Measurements from ENCODE around the gene GLS. TPM values are rescaled to one million over a fixed set of nuclear protein-coding genes. Genes with fewer than 3 reads are reported as not detected.
"Not testable (repeated sequence)": the region's sequence is repeated elsewhere in the genome, so short reads cannot be mapped to it uniquely, and the experiment has no call there.

Gene GLS
- total and polyA plus RNA-seq, 3 experiments from 2014 or later = 50.9 to 222 (median 209) TPM

GRCh38 chr2:190867832-190868231, 12.8 kb upstream of the GLS start:
- H3K27ac Mint-ChIP-seq = no peak overlapping the region
- H3K4me1 ChIP-seq (ENCODE audit: insufficient read depth, low read length) = peaks cover 15% of the 10 kb centered on the region
- H3K9me3 ChIP-seq (ENCODE audit: low read length) = no peaks in the 10 kb centered on the region
- no peaks in the 10 kb centered on the region for H3K27me3 Mint-ChIP-seq
- H3K4me3 Mint-ChIP-seq = no peak overlapping the region
- no peak overlapping the region for H3K4me3 ChIP-seq (ENCODE audit: low read length)
- no peaks in the 10 kb centered on the region for H3K27me3 ChIP-seq (ENCODE audit: insufficient read depth, low read length, poor library complexity, severe bottlenecking)
- CTCF ChIA-PET = interaction anchor here (1.2 to 3.3 kb wide), 3 partner anchors 13 to 18 kb away, joined by 3 to 15 read pairs (median 7); partner anchors contain the start of gene GLS
- POLR2A ChIA-PET = no interaction called here
- peaks cover 1 to 16% (median 8%) of the 10 kb centered on the region in 3 donors for H3K36me3 Mint-ChIP-seq
- H3K36me3 ChIP-seq (ENCODE audit: insufficient read depth, low read length) = no peaks in the 10 kb centered on the region
- no peak for DNase-seq
- H3K27ac ChIP-seq (ENCODE audit: low read depth, low read length) = no peak overlapping the region
- peaks cover 0 to 2% (median 0%) of the 10 kb centered on the region in 5 donors for H3K9me3 Mint-ChIP-seq
- H3K4me1 Mint-ChIP-seq = peaks cover 14 to 17% (median 17%) of the 10 kb centered on the region in 3 donors

- Histone ChIP-seq H3K27me3 (ENCODE audit: insufficient read depth, low read length, poor library complexity, severe bottlenecking) (no peaks in the 10 kb centered on the region), H3K27ac (ENCODE audit: low read depth, low read length) (no peak overlapping the region), H3K4me3 (ENCODE audit: low read length) (no peak overlapping the region), H3K36me3 (ENCODE audit: insufficient read depth, low read length) (no peaks in the 10 kb centered on the region), H3K4me1 (ENCODE audit: insufficient read depth, low read length) (no peaks in the 10 kb centered on the region), H3K9me3 (ENCODE audit: low read length) (no peaks in the 10 kb centered on the region)
- Mint-ChIP-seq H3K4me1 (no peaks in the 10 kb centered on the region), H3K36me3 (peaks cover 1 to 16% (median 8%) of the 10 kb centered on the region in 3 donors), H3K27me3 (no peaks in the 10 kb centered on the region), H3K27ac (no peak overlapping the region), H3K4me3 (peak overlapping the region in 1 of 7 donors; percentile 36), H3K9me3 (peaks cover 0 to 2% (median 0%) of the 10 kb centered on the region in 5 donors)
- ChIA-PET CTCF (interaction anchor here (1.7 to 1.8 kb wide), 2 partner anchors 19 kb away, joined by 4 to 7 read pairs; no protein-coding TSS in a partner anchor), POLR2A (no interaction called here)
- no peak for DNase-seq
Measured at GRCh38 chr2:190869721-190870120, 10.9 kb upstream of the GLS start.

GRCh38 chr2:190873451-190873850, 7.2 kb upstream of the GLS start:
- H3K36me3 Mint-ChIP-seq; H3K36me3 ChIP-seq (ENCODE audit: insufficient read depth, low read length); H3K27me3 ChIP-seq (ENCODE audit: insufficient read depth, low read length, poor library complexity, severe bottlenecking); H3K4me3 ChIP-seq (ENCODE audit: low read length); H3K27ac ChIP-seq (ENCODE audit: low read depth, low read length); H3K9me3 ChIP-seq (ENCODE audit: low read length); DNase-seq; H3K4me3 Mint-ChIP-seq; H3K27ac Mint-ChIP-seq; H3K9me3 Mint-ChIP-seq; H3K27me3 Mint-ChIP-seq: not testable (repeated sequence)
- POLR2A ChIA-PET = interaction anchor here (1.3 kb wide), 1 partner anchor 8 kb away, joined by 4 read pairs; no protein-coding TSS in a partner anchor
- H3K4me1 Mint-ChIP-seq = peaks cover 14 to 28% (median 18%) of the 10 kb centered on the region in 3 donors
- CTCF ChIA-PET = interaction anchor here (1.1 to 1.2 kb wide), 2 partner anchors 14 to 23 kb away, joined by 3 to 5 read pairs; no protein-coding TSS in a partner anchor
- H3K4me1 ChIP-seq (ENCODE audit: insufficient read depth, low read length) = peaks cover 23% of the 10 kb centered on the region

GRCh38 chr2:190875891-190876290, 4.7 kb upstream of the GLS start:
- peaks cover 33% of the 10 kb centered on the region for H3K4me1 ChIP-seq (ENCODE audit: insufficient read depth, low read length)
- Mint-ChIP-seq H3K36me3 (peaks cover 0 to 8% (median 0%) of the 10 kb centered on the region in 3 donors), H3K9me3 (no peaks in the 10 kb centered on the region), H3K27ac (peak overlapping the region; percentile 3 to 91 (median 75)), H3K4me1 (peaks cover 18 to 41% (median 22%) of the 10 kb centered on the region in 3 donors), H3K27me3 (peaks cover 0 to 3% of the 10 kb centered on the region in 2 donors), H3K4me3 (peak overlapping the region; percentile 18 to 71 (median 52))
- H3K27me3 ChIP-seq (ENCODE audit: insufficient read depth, low read length, poor library complexity, severe bottlenecking) = no peaks in the 10 kb centered on the region
- CTCF ChIA-PET = interaction anchor here (1.1 to 2.2 kb wide), 2 partner anchors 25 to 121 kb away, joined by 3 to 17 read pairs; no protein-coding TSS in a partner anchor
- no peak overlapping the region for H3K27ac ChIP-seq (ENCODE audit: low read depth, low read length)
- H3K9me3 ChIP-seq (ENCODE audit: low read length) = no peaks in the 10 kb centered on the region
- POLR2A ChIA-PET = no interaction called here
- peak in 3 of 5 donors; percentile 9 to 43 (median 28) for DNase-seq
- peak overlapping the region; percentile 28 for H3K4me3 ChIP-seq (ENCODE audit: low read length)
- H3K36me3 ChIP-seq (ENCODE audit: insufficient read depth, low read length) = no peaks in the 10 kb centered on the region

- no peak for DNase-seq
- POLR2A ChIA-PET = no interaction called here
Measured at GRCh38 chr2:190876631-190877030, 4.0 kb upstream of the GLS start.

GRCh38 chr2:190877436-190877835, 3.2 kb upstream of the GLS start:
- H3K9me3 ChIP-seq (ENCODE audit: low read length) = no peaks in the 10 kb centered on the region
- no peaks in the 10 kb centered on the region for H3K27me3 ChIP-seq (ENCODE audit: insufficient read depth, low read length, poor library complexity, severe bottlenecking)
- DNase-seq = no peak
- Mint-ChIP-seq H3K4me1 (peaks cover 18 to 41% (median 22%) of the 10 kb centered on the region in 3 donors), H3K27me3 (peaks cover 0 to 6% of the 10 kb centered on the region in 2 donors), H3K4me3 (no peak overlapping the region), H3K36me3 (peaks cover 0 to 16% (median 0%) of the 10 kb centered on the region in 3 donors), H3K9me3 (no peaks in the 10 kb centered on the region), H3K27ac (no peak overlapping the region)
- H3K27ac ChIP-seq (ENCODE audit: low read depth, low read length) = no peak overlapping the region
- H3K36me3 ChIP-seq (ENCODE audit: insufficient read depth, low read length) = no peaks in the 10 kb centered on the region
- CTCF ChIA-PET = interaction anchor here (2.9 kb wide), 1 partner anchor 27 kb away, joined by 21 read pairs; no protein-coding TSS in a partner anchor
- H3K4me3 ChIP-seq (ENCODE audit: low read length) = no peak overlapping the region
- POLR2A ChIA-PET = interaction anchor here (1.0 kb wide), 1 partner anchor 27 kb away, joined by 3 read pairs; no protein-coding TSS in a partner anchor
- peaks cover 33% of the 10 kb centered on the region for H3K4me1 ChIP-seq (ENCODE audit: insufficient read depth, low read length)

More at GRCh38 chr2:190876631-190877030, 4.0 kb upstream of the GLS start:
- Histone ChIP-seq H3K36me3 (ENCODE audit: insufficient read depth, low read length) (no peaks in the 10 kb centered on the region), H3K4me3 (ENCODE audit: low read length) (no peak overlapping the region), H3K27me3 (ENCODE audit: insufficient read depth, low read length, poor library complexity, severe bottlenecking) (no peaks in the 10 kb centered on the region), H3K4me1 (ENCODE audit: insufficient read depth, low read length) (peaks cover 33% of the 10 kb centered on the region), H3K9me3 (ENCODE audit: low read length) (no peaks in the 10 kb centered on the region), H3K27ac (ENCODE audit: low read depth, low read length) (no peak overlapping the region)
- Mint-ChIP-seq H3K27ac (peak overlapping the region in 2 of 8 donors; percentile 38 to 71), H3K4me1 (peaks cover 18 to 41% (median 22%) of the 10 kb centered on the region in 3 donors), H3K4me3 (no peak overlapping the region), H3K9me3 (no peaks in the 10 kb centered on the region), H3K27me3 (peaks cover 0 to 4% of the 10 kb centered on the region in 2 donors), H3K36me3 (peaks cover 0 to 9% (median 0%) of the 10 kb centered on the region in 3 donors)
- CTCF ChIA-PET = interaction anchor here (0.7 to 2.9 kb wide), 3 partner anchors 26 to 134 kb away, joined by 3 to 21 read pairs (median 4); no protein-coding TSS in a partner anchor

DNA sequence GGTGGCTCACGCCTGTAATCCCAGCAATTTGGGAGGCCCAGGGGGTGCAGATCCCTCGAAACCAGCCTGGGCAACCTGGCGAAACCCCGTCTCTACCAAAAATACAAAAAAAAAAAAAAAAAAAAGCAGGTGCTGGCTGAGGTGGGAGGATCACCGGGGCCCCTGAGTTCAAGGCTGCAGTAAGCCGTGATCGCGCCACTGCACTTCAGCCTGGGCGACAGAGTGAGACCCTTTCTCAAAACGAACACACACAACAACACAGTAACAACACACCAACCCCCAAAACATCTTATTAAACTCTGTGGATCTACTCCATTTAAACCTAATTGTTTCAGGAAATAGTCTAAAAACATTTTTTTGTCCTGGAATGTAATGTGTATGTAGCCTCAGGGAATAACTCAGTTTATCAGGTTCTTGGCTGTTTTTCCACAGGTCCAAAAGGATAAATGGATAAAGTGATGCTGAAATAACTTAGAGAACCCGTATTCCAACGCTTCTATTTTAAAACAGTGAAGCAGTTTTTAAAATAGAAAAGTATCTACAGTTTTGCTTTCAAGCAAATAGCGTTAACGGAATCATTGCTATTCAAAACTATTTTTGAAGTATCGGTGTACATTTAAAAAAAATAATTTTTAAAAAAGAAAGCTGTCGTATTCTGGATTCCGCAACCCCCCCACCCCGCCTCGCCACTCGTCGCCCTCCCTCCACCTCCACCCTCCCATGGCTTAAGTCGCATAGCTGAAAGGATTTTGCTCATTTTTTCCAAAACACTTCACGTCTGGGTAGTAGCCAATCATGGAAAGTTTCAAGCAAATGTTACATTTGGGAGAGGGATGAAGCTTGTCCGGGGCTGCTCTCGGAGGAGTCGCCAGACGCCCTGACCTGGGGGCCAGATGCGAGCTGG, 895 bp upstream of the GLS start:
- peak overlapping the region; percentile 92 for H3K27ac ChIP-seq (ENCODE audit: low read depth, low read length)
- H3K4me1 ChIP-seq (ENCODE audit: insufficient read depth, low read length) = peaks cover 55% of the 10 kb centered on the region
- Mint-ChIP-seq H3K9me3 (no peaks in the 10 kb centered on the region), H3K4me3 (peak overlapping the region; percentile 97 to 99 (median 98)), H3K36me3 (peaks cover 0 to 35% (median 3%) of the 10 kb centered on the region in 3 donors), H3K4me1 (peaks cover 37 to 64% (median 45%) of the 10 kb centered on the region in 3 donors), H3K27me3 (peaks cover 0 to 6% of the 10 kb centered on the region in 2 donors), H3K27ac (peak overlapping the region; percentile 95 to 98 (median 98))
- H3K4me3 ChIP-seq (ENCODE audit: low read length) = peak overlapping the region; percentile 95
- POLR2A ChIA-PET = interaction anchor here (0.6 to 3.4 kb wide), 14 partner anchors 13 to 472 kb away, joined by 3 to 20 read pairs (median 5); partner anchors contain the start of genes MFSD6 and STAT4
- H3K36me3 ChIP-seq (ENCODE audit: insufficient read depth, low read length) = no peaks in the 10 kb centered on the region
- CTCF ChIA-PET = interaction anchor here (0.8 to 4.1 kb wide), 6 partner anchors 12 to 29 kb away, joined by 3 to 30 read pairs (median 8); no protein-coding TSS in a partner anchor
- peak in 3 of 5 donors; percentile 15 to 66 (median 35) for DNase-seq
- H3K9me3 ChIP-seq (ENCODE audit: low read length) = no peaks in the 10 kb centered on the region
- no peaks in the 10 kb centered on the region for H3K27me3 ChIP-seq (ENCODE audit: insufficient read depth, low read length, poor library complexity, severe bottlenecking)
